Trophoblast cell (in vitro differentiated cells and primary cell): ENCODE data around the gene DVL3. TPM values are rescaled to one million over a fixed set of nuclear protein-coding genes. Genes with fewer than 3 reads are reported as not detected.

Source experiments
- DNase-seq, 2 donors: peaks; one replicate each; pipeline ENCODE4 v3.0.0-alpha.2; 2016
- H2AFZ ChIP-seq: 2 replicates; pipeline ENCODE4 v1.6.1; 2013; ENCODE audit warnings: low read length, moderate library complexity, mild to moderate bottlenecking; ENCODE audit not compliant: insufficient read depth, poor library complexity
- H2AK5ac ChIP-seq: 2 replicates; pipeline ENCODE4 v1.6.1; 2013; ENCODE audit warnings: mild to moderate bottlenecking, low read length
- H2BK120ac ChIP-seq: 2 replicates; pipeline ENCODE4 v1.6.1; 2013; ENCODE audit warnings: low read length, mild to moderate bottlenecking, moderate library complexity; ENCODE audit not compliant: insufficient read depth, poor library complexity
- H2BK12ac ChIP-seq: 2 replicates; pipeline ENCODE4 v1.6.1; 2013; ENCODE audit warnings: mild to moderate bottlenecking, low read length, moderate library complexity
- H2BK5ac ChIP-seq: 2 replicates; pipeline ENCODE4 v1.6.1; 2013; ENCODE audit warnings: low read length, low read depth, moderate library complexity, mild to moderate bottlenecking; ENCODE audit not compliant: poor library complexity
- H3K14ac ChIP-seq: 2 replicates; pipeline ENCODE4 v1.6.1; 2013; ENCODE audit warnings: mild to moderate bottlenecking, low read length
- H3K18ac ChIP-seq: 2 replicates; pipeline ENCODE4 v1.6.1; 2013; ENCODE audit warnings: mild to moderate bottlenecking, low read length
- H3K23ac ChIP-seq: 2 replicates; pipeline ENCODE4 v1.6.1; 2013; ENCODE audit warnings: low read length
- H3K27ac ChIP-seq: 2 replicates; pipeline ENCODE4 v1.5.1; 2013; ENCODE audit warnings: low read depth, mild to moderate bottlenecking, inconsistent platforms, low read length, moderate library complexity
- H3K27me3 ChIP-seq: 2 replicates; pipeline ENCODE4 v1.6.1; 2013; ENCODE audit warnings: inconsistent platforms, mild to moderate bottlenecking, low read length, moderate library complexity; ENCODE audit not compliant: insufficient read depth
- H3K36me3 ChIP-seq, 2 experiments: 1 replicate in 1 of 2; 2 replicates in 1 of 2; pipeline ENCODE4 v1.6.1; 2013; ENCODE audit warnings: low read length in 2 of 2, mild to moderate bottlenecking in 2 of 2, moderate library complexity in 1 of 2; ENCODE audit not compliant: insufficient read depth in 2 of 2, control insufficient read depth in 1 of 2
- H3K4ac ChIP-seq: 2 replicates; pipeline ENCODE4 v1.6.1; 2013; ENCODE audit warnings: low read depth, mild to moderate bottlenecking, low read length, moderate library complexity
- H3K4me1 ChIP-seq, 2 experiments: 1 replicate in 1 of 2; 2 replicates in 1 of 2; pipeline ENCODE4 v1.6.1; 2013; ENCODE audit warnings: low read length in 2 of 2, mild to moderate bottlenecking in 2 of 2, moderate library complexity in 1 of 2; ENCODE audit not compliant: insufficient read depth in 2 of 2, control insufficient read depth in 1 of 2
- H3K4me2 ChIP-seq: 2 replicates; pipeline ENCODE4 v1.6.1; 2013; ENCODE audit warnings: inconsistent platforms, mild to moderate bottlenecking, low read length, moderate library complexity
- H3K4me3 ChIP-seq: 2 replicates; pipeline ENCODE4 v1.5.1; 2013; ENCODE audit warnings: mild to moderate bottlenecking, low read depth, low read length, inconsistent platforms
- H3K79me1 ChIP-seq: one replicate; pipeline ENCODE4 v1.6.1; 2013; ENCODE audit warnings: low read length
- H3K79me2 ChIP-seq: 2 replicates; pipeline ENCODE4 v1.6.1; 2013; ENCODE audit warnings: low read length, mild to moderate bottlenecking; ENCODE audit not compliant: control insufficient read depth, insufficient read depth, poor library complexity
- H3K9ac ChIP-seq: 2 replicates; pipeline ENCODE4 v1.6.1; 2013; ENCODE audit warnings: mild to moderate bottlenecking, low read length
- H3K9me3 ChIP-seq: 2 replicates; pipeline ENCODE4 v1.6.1; 2013; ENCODE audit warnings: low read depth, mild to moderate bottlenecking, control low read depth, inconsistent platforms, low read length; ENCODE audit not compliant: insufficient read depth
- H4K12ac ChIP-seq: 2 replicates; pipeline ENCODE4 v1.6.1; 2013; ENCODE audit warnings: low read depth, mild to moderate bottlenecking, low read length, moderate library complexity
- H4K8ac ChIP-seq: 2 replicates; pipeline ENCODE4 v1.6.1; 2013; ENCODE audit warnings: low read depth, mild to moderate bottlenecking, low read length, moderate library complexity
- H4K91ac ChIP-seq: one replicate; pipeline ENCODE4 v1.6.1; 2013; ENCODE audit warnings: low read depth, mild to moderate bottlenecking, low read length, moderate library complexity
- WGBS: extraction: QIAGEN DNeasy Blood & Tissue Kit; methylation state at CpG from one replicate; pipeline ENCODE4 v1.1.7; 2013; ENCODE audit warnings: missing lambda C conversion rate; ENCODE audit not compliant: insufficient read length, insufficient coverage; ENCODE audit errors: extremely low coverage; 5-methylcytosine and 5-hydroxymethylcytosine counted together
- polyA plus RNA-seq: library from polyadenylated mRNA; stranded (reverse); fragments of 200-250 nt; gene quantifications from 2 replicates; pipeline ENCODE4 v1.2.3, GENCODE V29; 2013

Gene DVL3
- 158 and 169 TPM in 2 replicates for polyA plus RNA-seq

GRCh38 chr3:184154885-184155643 is at the start of gene DVL3:
Gene DVL3, plus strand, starts transcription at chr3:184155377. Its CDS starts 259 bp downstream, at chr3:184155636.
- H4K12ac ChIP-seq, result peak within 1 kb of the TSS; percentile 91
- no peaks in the 10 kb centered on the region for H3K9me3 ChIP-seq
- peak within 1 kb of the TSS; percentile 91 for H3K4ac ChIP-seq
- H2AK5ac ChIP-seq, result peak within 1 kb of the TSS; percentile 97
- peak within 1 kb of the TSS; percentile 97 for H2BK120ac ChIP-seq
- H4K91ac ChIP-seq, result peak within 1 kb of the TSS; percentile 98
- H3K18ac ChIP-seq, result peak within 1 kb of the TSS; percentile 99
- peak; percentile 21 to 60 for DNase-seq
- H3K27me3 ChIP-seq, result no peaks in the 10 kb centered on the region
- H3K9ac ChIP-seq, result peak within 1 kb of the TSS; percentile 96
- H2BK12ac ChIP-seq, result peak within 1 kb of the TSS; percentile 81
- peak within 1 kb of the TSS; percentile 95 for H2AFZ ChIP-seq
- peak within 1 kb of the TSS; percentile 97 for H3K4me3 ChIP-seq
- H3K4me1 ChIP-seq, result peaks cover 0 to 14% of the 10 kb centered on the region in 2 experiments
- no peaks in the 10 kb centered on the region for H3K36me3 ChIP-seq
- peaks cover 29% of the 10 kb centered on the region for H3K79me1 ChIP-seq
- H2BK5ac ChIP-seq, result peak within 1 kb of the TSS; percentile 98
- peak within 1 kb of the TSS; percentile 87 for H3K4me2 ChIP-seq
- H3K79me2 ChIP-seq, result peaks cover 28% of the 10 kb centered on the region
- no CpG with 5 or more reads among the region's 84 CpGs for WGBS
- H3K23ac ChIP-seq, result no peak within 1 kb of the TSS
- H4K8ac ChIP-seq, result peak within 1 kb of the TSS; percentile 95
- H3K14ac ChIP-seq, result peak within 1 kb of the TSS; percentile 98
- H3K27ac ChIP-seq, result peak within 1 kb of the TSS; percentile 97

- no CpG with 5 or more reads among the region's 7 CpGs for WGBS
- Histone ChIP-seq H3K27me3 (no peaks in the 10 kb centered on the region), H3K18ac (no peak overlapping the region), H3K9me3 (no peaks in the 10 kb centered on the region), H3K79me1 (no peaks in the 10 kb centered on the region), H2AFZ (no peak overlapping the region), H3K4me2 (no peak overlapping the region), H2AK5ac (no peak overlapping the region), H3K27ac (no peak overlapping the region), H2BK5ac (no peak overlapping the region), H3K4me1 (no peaks in the 10 kb centered on the region), H3K9ac (no peak overlapping the region), H3K4me3 (no peak overlapping the region), H4K8ac (no peak overlapping the region), H3K4ac (no peak overlapping the region), H3K36me3 (no peaks in the 10 kb centered on the region), H2BK120ac (no peak overlapping the region), H2BK12ac (no peak overlapping the region), H3K23ac (no peak overlapping the region), H3K14ac (no peak overlapping the region), H4K91ac (no peak overlapping the region), H4K12ac (no peak overlapping the region), H3K79me2 (no peaks in the 10 kb centered on the region)
- DNase-seq, result no peak
Measured at GRCh38 chr3:184110316-184110725, 44.9 kb upstream of the DVL3 start.

DNA sequence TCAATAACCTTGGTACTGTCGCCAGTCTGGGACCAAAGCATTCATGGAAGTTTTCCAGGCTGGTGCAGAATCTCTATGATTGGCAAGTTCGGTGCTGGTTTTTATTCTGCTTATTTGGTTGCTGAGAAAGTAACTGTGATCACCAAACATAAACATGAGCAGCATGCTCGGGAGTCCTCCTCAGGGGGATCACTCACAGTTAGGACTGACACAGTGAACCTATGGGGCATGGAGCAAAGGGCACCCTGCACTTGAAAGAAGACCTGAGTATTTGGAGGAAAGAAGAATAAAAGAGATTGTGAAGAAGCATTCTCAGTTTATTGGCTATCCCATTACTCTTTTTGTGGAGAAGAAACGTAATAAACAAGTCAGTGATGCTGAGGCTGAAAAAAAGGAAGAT is 39.2 kb upstream of the DVL3 start:
- Histone ChIP-seq H4K91ac (no peak overlapping the region), H3K79me2 (no peaks in the 10 kb centered on the region), H3K18ac (no peak overlapping the region), H2BK12ac (no peak overlapping the region), H3K23ac (no peak overlapping the region), H3K9ac (no peak overlapping the region), H3K27me3 (no peaks in the 10 kb centered on the region), H4K8ac (no peak overlapping the region), H3K4ac (no peak overlapping the region), H2BK5ac (no peak overlapping the region), H2BK120ac (no peak overlapping the region), H2AK5ac (no peak overlapping the region), H2AFZ (no peak overlapping the region), H3K9me3 (no peaks in the 10 kb centered on the region), H3K36me3 (no peaks in the 10 kb centered on the region), H4K12ac (no peak overlapping the region), H3K27ac (no peak overlapping the region), H3K14ac (no peak overlapping the region), H3K4me1 (no peaks in the 10 kb centered on the region), H3K4me2 (no peak overlapping the region), H3K79me1 (no peaks in the 10 kb centered on the region), H3K4me3 (no peak overlapping the region)
- DNase-seq, result no peak
- WGBS, result no CpG with 5 or more reads among the region's 4 CpGs

DNA sequence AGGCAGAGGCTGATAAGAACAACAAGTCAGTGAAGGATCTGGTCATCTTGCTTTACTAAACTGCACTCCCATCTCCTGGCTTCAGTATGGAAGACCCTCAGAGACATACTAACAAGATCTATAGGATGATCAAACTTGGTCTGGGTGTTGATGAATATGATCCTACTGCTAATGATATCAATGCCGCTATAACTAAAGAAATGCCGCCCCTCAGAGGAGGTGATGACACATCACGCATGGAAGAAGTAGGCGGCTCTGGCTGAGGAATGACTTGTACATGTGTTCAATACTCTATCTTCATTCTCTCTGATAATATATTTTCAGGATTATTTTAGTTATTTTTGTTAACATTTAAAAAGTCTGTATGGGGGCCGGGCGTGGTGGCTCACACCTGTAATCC is 37.5 kb upstream of the DVL3 start:
- no peak overlapping the region for H2BK12ac ChIP-seq
- H3K4me3 ChIP-seq, result no peak overlapping the region
- no peak overlapping the region for H2BK120ac ChIP-seq
- no peak overlapping the region for H4K8ac ChIP-seq
- H2AK5ac ChIP-seq, result no peak overlapping the region
- H3K27ac ChIP-seq, result no peak overlapping the region
- no peak overlapping the region for H3K9ac ChIP-seq
- no peak overlapping the region for H3K4me2 ChIP-seq
- no peak overlapping the region for H2BK5ac ChIP-seq
- no peak overlapping the region for H2AFZ ChIP-seq
- H3K23ac ChIP-seq, result no peak overlapping the region
- H4K91ac ChIP-seq, result no peak overlapping the region
- H3K9me3 ChIP-seq, result no peaks in the 10 kb centered on the region
- no peaks in the 10 kb centered on the region for H3K79me2 ChIP-seq
- no peaks in the 10 kb centered on the region for H3K27me3 ChIP-seq
- no peak overlapping the region for H3K18ac ChIP-seq
- DNase-seq, result no peak
- no CpG with 5 or more reads among the region's 6 CpGs for WGBS
- H3K14ac ChIP-seq, result no peak overlapping the region
- no peaks in the 10 kb centered on the region for H3K4me1 ChIP-seq
- H3K36me3 ChIP-seq, result no peaks in the 10 kb centered on the region
- no peaks in the 10 kb centered on the region for H3K79me1 ChIP-seq
- H4K12ac ChIP-seq, result no peak overlapping the region
- no peak overlapping the region for H3K4ac ChIP-seq
